Breast epithelium (tissue), 3 donors: Measurements from ENCODE around the gene RAD51.

Experiments used
- CTCF ChIP-seq, 3 donors: fragments of 450-650 bp; IDR thresholded peaks; one replicate each; pipeline ENCODE4 v1.5.1; 2016 to 2017; ENCODE audit warnings: antibody characterized with exemption in 3 of 3, mild to moderate bottlenecking in 3 of 3, moderate library complexity in 3 of 3
- POLR2A ChIP-seq: fragments of 450-650 bp; IDR thresholded peaks from one replicate; pipeline ENCODE4 v1.6.1; 2016; ENCODE audit warnings: antibody characterized with exemption, mild to moderate bottlenecking, moderate library complexity

- TF ChIP-seq CTCF (IDR thresholded peaks at IDR 0.05) (no peak), POLR2A (no peak)
Observed at GRCh38 chr15:40754574-40754882, 59.6 kb downstream of the RAD51 start.
